OCI-LY1 (cell line): ENCODE measurements around the gene DNAJA3.

Experiments
- H2AFZ ChIP-seq: fragments of 200-600 bp; sonication (generic), shearing (Covaris generic); 2 replicates; pipeline ENCODE4 v1.6.0; 2014; ENCODE audit warnings: antibody characterized with exemption, mild to moderate bottlenecking, low read length
- H3F3A ChIP-seq: fragments of 200-600 bp; sonication (generic), shearing (Covaris generic); 2 replicates; pipeline ENCODE4 v1.6.0; 2014; ENCODE audit warnings: mild to moderate bottlenecking, antibody characterized with exemption, low read length, moderate library complexity; ENCODE audit not compliant: insufficient read depth
- H3K27ac ChIP-seq: fragments of 200-600 bp; sonication (generic); 2 replicates; pipeline ENCODE4 v1.5.1; 2014; ENCODE audit warnings: low read length, mixed run types, mild to moderate bottlenecking, low read depth; ENCODE audit not compliant: poor library complexity, severe bottlenecking
- H3K27me3 ChIP-seq: fragments of 200-600 bp; sonication (generic); 2 replicates; pipeline ENCODE4 v1.6.0; 2014; ENCODE audit warnings: antibody characterized with exemption, mild to moderate bottlenecking, low read length, moderate library complexity; ENCODE audit not compliant: insufficient read depth
- H3K36me3 ChIP-seq: fragments of 200-600 bp; sonication (generic); 2 replicates; pipeline ENCODE4 v1.6.1; 2014; ENCODE audit warnings: mild to moderate bottlenecking, antibody characterized with exemption, low read length, moderate library complexity, mixed read lengths; ENCODE audit not compliant: insufficient read depth
- H3K4me1 ChIP-seq: fragments of 200-600 bp; sonication (generic); 2 replicates; pipeline ENCODE4 v1.5.1; 2014; ENCODE audit warnings: mild to moderate bottlenecking, low read length, moderate library complexity; ENCODE audit not compliant: insufficient read depth, severe bottlenecking
- H3K4me2 ChIP-seq: fragments of 200-600 bp; sonication (generic), shearing (Covaris generic); 2 replicates; pipeline ENCODE4 v1.6.1; 2014; ENCODE audit warnings: low read length
- H3K4me3 ChIP-seq: fragments of 200-600 bp; sonication (generic); 2 replicates; pipeline ENCODE4 v1.5.1; 2014; ENCODE audit warnings: low read length, low read depth, mild to moderate bottlenecking, mixed read lengths; ENCODE audit not compliant: poor library complexity, severe bottlenecking
- H3K79me2 ChIP-seq: fragments of 200-600 bp; shearing (Covaris generic); 2 replicates; pipeline ENCODE4 v1.6.1; 2016; ENCODE audit warnings: mixed run types, low read length, mixed read lengths; ENCODE audit not compliant: insufficient read depth
- H3K9ac ChIP-seq: fragments of 200-600 bp; sonication (generic), shearing (Covaris generic); 2 replicates; pipeline ENCODE4 v1.6.1; 2014; ENCODE audit warnings: mild to moderate bottlenecking, low read length, mixed read lengths
- H3K9me2 ChIP-seq: fragments of 200-600 bp; sonication (generic), shearing (Covaris generic); 2 replicates; pipeline ENCODE4 v1.6.1; 2014; ENCODE audit warnings: low read depth, mild to moderate bottlenecking, low read length, mixed read lengths
- H3K9me3 ChIP-seq: fragments of 200-600 bp; shearing (Covaris generic); 2 replicates; pipeline ENCODE4 v1.6.1; 2014; ENCODE audit warnings: low read length, mixed read lengths
- H4K20me1 ChIP-seq: fragments of 200-600 bp; sonication (generic), shearing (Covaris generic); 2 replicates; pipeline ENCODE4 v1.6.0; 2016; ENCODE audit warnings: mild to moderate bottlenecking, low read length; ENCODE audit not compliant: insufficient read depth
- EZH2 ChIP-seq: fragments of 200-600 bp; sonication (generic), shearing (Covaris generic); IDR thresholded peaks from 2 replicates; pipeline ENCODE4 v1.8.0; 2017; ENCODE audit warnings: borderline replicate concordance, mixed run types, mild to moderate bottlenecking, antibody characterized with exemption, low read length, moderate library complexity, mixed read lengths
- TF ChIP-seq, protein P1 (sequence below): fragments of 200-600 bp; sonication (generic), shearing (Covaris generic); IDR thresholded peaks from 2 replicates; pipeline ENCODE4 v1.5.1; 2017; ENCODE audit warnings: mild to moderate bottlenecking, antibody characterized with exemption, low read length, moderate library complexity, mixed read lengths

DNAJA3 gene

DNA sequence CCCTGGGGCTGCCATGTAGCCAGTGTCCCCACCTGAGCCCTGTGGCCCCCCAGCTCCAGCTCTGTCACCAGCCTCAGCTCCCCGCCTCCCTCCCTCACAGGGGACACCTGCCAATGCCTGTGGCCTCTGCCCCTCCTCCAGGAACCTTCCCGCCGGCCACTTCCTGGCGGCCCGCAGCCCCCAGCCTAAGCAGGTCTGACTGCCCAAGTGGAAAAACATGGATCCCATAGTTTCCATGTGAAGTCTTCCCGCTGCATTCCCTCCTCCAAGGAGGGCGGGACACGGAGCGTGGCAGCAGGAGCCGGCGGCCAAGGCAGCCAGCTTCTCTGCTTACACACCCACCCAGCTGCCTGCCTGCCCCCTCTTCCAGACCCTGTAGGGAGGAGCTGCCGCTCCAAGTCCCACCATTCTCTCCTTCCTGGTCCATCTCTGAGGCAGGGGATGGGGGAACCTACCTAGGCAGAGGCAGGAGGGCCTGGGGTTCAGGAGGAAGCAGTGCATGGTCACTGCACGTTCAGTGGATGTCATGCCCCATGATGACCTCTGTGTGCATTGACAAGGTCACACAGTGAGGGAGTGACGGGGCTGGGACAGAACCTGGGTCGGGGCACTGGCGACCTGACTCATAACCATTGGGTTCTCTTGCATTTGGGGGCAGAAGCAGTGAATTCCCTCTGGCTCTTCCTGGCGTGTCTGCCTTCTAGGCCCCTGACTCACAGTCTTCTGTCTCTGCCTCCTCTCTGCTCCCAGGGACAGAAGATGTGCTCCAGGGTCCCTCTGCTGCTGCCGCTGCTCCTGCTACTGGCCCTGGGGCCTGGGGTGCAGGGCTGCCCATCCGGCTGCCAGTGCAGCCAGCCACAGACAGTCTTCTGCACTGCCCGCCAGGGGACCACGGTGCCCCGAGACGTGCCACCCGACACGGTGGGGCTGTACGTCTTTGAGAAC, 45.3 kb upstream of the DNAJA3 start:
- Histone ChIP-seq H3K4me3 (no peak overlapping the region), H3K9me2 (no peaks in the 10 kb centered on the region), H3K4me1 (no peaks in the 10 kb centered on the region), H2AFZ (no peak overlapping the region), H3K9me3 (no peaks in the 10 kb centered on the region), H3K9ac (no peak overlapping the region), H3F3A (no peaks in the 10 kb centered on the region), H3K36me3 (peaks cover 12% of the 10 kb centered on the region), H3K4me2 (no peak overlapping the region), H3K79me2 (no peaks in the 10 kb centered on the region), H3K27ac (no peak overlapping the region), H3K27me3 (no peaks in the 10 kb centered on the region), H4K20me1 (no peaks in the 10 kb centered on the region)
- TF ChIP-seq EZH2: no peak
- TF ChIP-seq, protein P1, sequence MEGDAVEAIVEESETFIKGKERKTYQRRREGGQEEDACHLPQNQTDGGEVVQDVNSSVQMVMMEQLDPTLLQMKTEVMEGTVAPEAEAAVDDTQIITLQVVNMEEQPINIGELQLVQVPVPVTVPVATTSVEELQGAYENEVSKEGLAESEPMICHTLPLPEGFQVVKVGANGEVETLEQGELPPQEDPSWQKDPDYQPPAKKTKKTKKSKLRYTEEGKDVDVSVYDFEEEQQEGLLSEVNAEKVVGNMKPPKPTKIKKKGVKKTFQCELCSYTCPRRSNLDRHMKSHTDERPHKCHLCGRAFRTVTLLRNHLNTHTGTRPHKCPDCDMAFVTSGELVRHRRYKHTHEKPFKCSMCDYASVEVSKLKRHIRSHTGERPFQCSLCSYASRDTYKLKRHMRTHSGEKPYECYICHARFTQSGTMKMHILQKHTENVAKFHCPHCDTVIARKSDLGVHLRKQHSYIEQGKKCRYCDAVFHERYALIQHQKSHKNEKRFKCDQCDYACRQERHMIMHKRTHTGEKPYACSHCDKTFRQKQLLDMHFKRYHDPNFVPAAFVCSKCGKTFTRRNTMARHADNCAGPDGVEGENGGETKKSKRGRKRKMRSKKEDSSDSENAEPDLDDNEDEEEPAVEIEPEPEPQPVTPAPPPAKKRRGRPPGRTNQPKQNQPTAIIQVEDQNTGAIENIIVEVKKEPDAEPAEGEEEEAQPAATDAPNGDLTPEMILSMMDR: no peak

DNA sequence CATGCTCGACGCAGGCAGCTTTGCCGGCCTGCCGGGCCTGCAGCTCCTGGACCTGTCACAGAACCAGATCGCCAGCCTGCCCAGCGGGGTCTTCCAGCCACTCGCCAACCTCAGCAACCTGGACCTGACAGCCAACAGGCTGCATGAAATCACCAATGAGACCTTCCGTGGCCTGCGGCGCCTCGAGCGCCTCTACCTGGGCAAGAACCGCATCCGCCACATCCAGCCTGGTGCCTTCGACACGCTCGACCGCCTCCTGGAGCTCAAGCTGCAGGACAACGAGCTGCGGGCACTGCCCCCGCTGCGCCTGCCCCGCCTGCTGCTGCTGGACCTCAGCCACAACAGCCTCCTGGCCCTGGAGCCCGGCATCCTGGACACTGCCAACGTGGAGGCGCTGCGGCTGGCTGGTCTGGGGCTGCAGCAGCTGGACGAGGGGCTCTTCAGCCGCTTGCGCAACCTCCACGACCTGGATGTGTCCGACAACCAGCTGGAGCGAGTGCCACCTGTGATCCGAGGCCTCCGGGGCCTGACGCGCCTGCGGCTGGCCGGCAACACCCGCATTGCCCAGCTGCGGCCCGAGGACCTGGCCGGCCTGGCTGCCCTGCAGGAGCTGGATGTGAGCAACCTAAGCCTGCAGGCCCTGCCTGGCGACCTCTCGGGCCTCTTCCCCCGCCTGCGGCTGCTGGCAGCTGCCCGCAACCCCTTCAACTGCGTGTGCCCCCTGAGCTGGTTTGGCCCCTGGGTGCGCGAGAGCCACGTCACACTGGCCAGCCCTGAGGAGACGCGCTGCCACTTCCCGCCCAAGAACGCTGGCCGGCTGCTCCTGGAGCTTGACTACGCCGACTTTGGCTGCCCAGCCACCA, 44.4 kb upstream of the DNAJA3 start:
- no peaks in the 10 kb centered on the region for H4K20me1 ChIP-seq

More for the DNA sequence above, 44.4 kb upstream of the DNAJA3 start:
- TF ChIP-seq, protein P1: no peak
- no peak for TF ChIP-seq EZH2
- Histone ChIP-seq H3K36me3 (peaks cover 21% of the 10 kb centered on the region), H3K4me1 (no peaks in the 10 kb centered on the region), H3K9me3 (no peaks in the 10 kb centered on the region), H2AFZ (no peak overlapping the region), H3K4me2 (no peak overlapping the region), H3K9me2 (no peaks in the 10 kb centered on the region), H3K4me3 (no peak overlapping the region), H3K27me3 (no peaks in the 10 kb centered on the region), H3K27ac (no peak overlapping the region), H3K9ac (no peak overlapping the region), H3K79me2 (no peaks in the 10 kb centered on the region), H3F3A (no peaks in the 10 kb centered on the region)
